Neural progenitor cell (in vitro differentiated cells): Measurements from ENCODE around the gene VPS13D. TPM values are rescaled to one million over a fixed set of nuclear protein-coding genes. Genes with fewer than 3 reads are reported as not detected.

Experiments
- DNase-seq: peaks from one replicate; pipeline ENCODE4 v3.0.0-alpha.2; 2016; ENCODE audit warnings: low spot score
- H2AFZ ChIP-seq: fragments of 200-600 bp; sonication (generic); replicated peaks from 2 replicates; pipeline ENCODE4 v1.6.1; 2016; ENCODE audit warnings: antibody characterized with exemption
- H3F3A ChIP-seq: fragments of 200-600 bp; sonication (generic); 2 replicates; pipeline ENCODE4 v1.6.1; 2016; ENCODE audit warnings: antibody characterized with exemption, low read depth
- H3K27ac ChIP-seq: fragments of 200-600 bp; sonication (generic); 2 replicates; pipeline ENCODE4 v1.5.1; 2016; ENCODE audit warnings: mild to moderate bottlenecking
- H3K27me3 ChIP-seq: fragments of 200-600 bp; sonication (generic); 2 replicates; pipeline ENCODE4 v1.6.1; 2016; ENCODE audit warnings: mild to moderate bottlenecking, moderate library complexity
- H3K36me3 ChIP-seq: fragments of 200-600 bp; sonication (generic); 2 replicates; pipeline ENCODE4 v1.5.1; 2016
- H3K4me1 ChIP-seq: fragments of 200-600 bp; sonication (generic); 2 replicates; pipeline ENCODE4 v1.6.1; 2016; ENCODE audit warnings: mixed run types
- H3K4me2 ChIP-seq: fragments of 200-600 bp; sonication (generic); 2 replicates; pipeline ENCODE4 v1.6.1; 2016
- H3K4me3 ChIP-seq: fragments of 200-600 bp; sonication (generic); 2 replicates; pipeline ENCODE4 v1.5.1; 2016
- H3K79me2 ChIP-seq: fragments of 200-600 bp; sonication (generic); 2 replicates; pipeline ENCODE4 v1.6.1; 2016; ENCODE audit warnings: low read depth
- H3K9ac ChIP-seq: fragments of 200-600 bp; sonication (generic); 2 replicates; pipeline ENCODE4 v1.6.1; 2016
- H3K9me3 ChIP-seq: fragments of 200-600 bp; sonication (generic); 2 replicates; pipeline ENCODE4 v1.5.1; 2016; ENCODE audit warnings: low read depth
- H4K20me1 ChIP-seq: fragments of 200-600 bp; sonication (generic); 2 replicates; pipeline ENCODE4 v1.6.1; 2016; ENCODE audit warnings: low read depth
- H3K27ac Mint-ChIP-seq: 3 replicates; pipeline ENCODE4 v1.8.0; 2021; ENCODE audit warnings: mixed read lengths
- H3K27me3 Mint-ChIP-seq: 2 replicates; pipeline ENCODE4 v1.8.0; 2022; ENCODE audit warnings: low read depth, mild to moderate bottlenecking, inconsistent platforms, moderate library complexity, mixed read lengths; ENCODE audit not compliant: insufficient read depth
- H3K36me3 Mint-ChIP-seq: 3 replicates; pipeline ENCODE4 v1.8.0; 2021; ENCODE audit warnings: mixed read lengths
- H3K4me1 Mint-ChIP-seq: 3 replicates; pipeline ENCODE4 v1.8.0; 2021; ENCODE audit warnings: mixed read lengths
- H3K4me3 Mint-ChIP-seq: 3 replicates; pipeline ENCODE4 v1.8.0; 2021; ENCODE audit warnings: mild to moderate bottlenecking, moderate library complexity, mixed read lengths
- H3K9me3 Mint-ChIP-seq: 3 replicates; pipeline ENCODE4 v1.8.0; 2020; ENCODE audit warnings: mixed read lengths
- EZH2 ChIP-seq: fragments of 200-600 bp; sonication (generic); IDR thresholded peaks from 2 replicates; pipeline ENCODE4 v1.6.1; 2017; ENCODE audit warnings: antibody characterized with exemption, mild to moderate bottlenecking, moderate library complexity
- EZH2phosphoT487 ChIP-seq: fragments of 200-600 bp; sonication (generic); IDR thresholded peaks from 2 replicates; pipeline ENCODE4 v1.6.1; 2017; ENCODE audit warnings: antibody characterized with exemption
- total RNA-seq: library from RNA; depleted of rRNA; stranded (reverse); fragments of >200 nt; gene quantifications from 2 replicates; pipeline ENCODE4 v1.2.3, GENCODE V29; 2015; ENCODE audit warnings: low replicate concordance
- TF ChIP-seq, protein P1 (sequence below): fragments of 200-600 bp; sonication (generic); IDR thresholded peaks from 2 replicates; pipeline ENCODE4 v1.5.1; 2017; ENCODE audit warnings: antibody characterized with exemption, mild to moderate bottlenecking

The VPS13D gene
- total RNA-seq, 1 donor from 2014 or later: 16.4 TPM

DNA sequence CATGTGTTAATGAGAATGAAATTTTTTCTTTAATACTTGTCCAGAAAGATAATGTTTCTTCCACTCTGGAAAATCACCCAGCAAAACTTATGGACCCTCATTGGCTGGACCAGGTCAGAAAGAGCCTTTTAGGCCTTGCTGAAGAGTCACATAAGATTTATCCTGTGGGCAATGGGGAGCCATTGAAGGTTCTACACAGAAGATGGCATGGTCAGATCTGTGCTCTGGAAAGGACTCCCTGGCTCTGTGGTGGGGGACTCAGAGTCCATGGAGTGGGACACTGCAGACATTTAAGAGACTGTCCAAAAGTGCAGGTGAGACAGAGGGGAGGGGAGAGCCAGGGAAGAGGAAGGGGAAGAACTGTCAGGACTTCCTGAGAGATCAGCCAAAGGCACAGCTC is 321.8 kb downstream of the VPS13D start:
- H3K36me3 ChIP-seq: no peaks in the 10 kb centered on the region
- Mint-ChIP-seq H3K27me3 (peaks cover 2% of the 10 kb centered on the region), H3K27ac (no peak overlapping the region), H3K4me1 (peaks cover 22% of the 10 kb centered on the region), H3K4me3 (no peak overlapping the region), H3K36me3 (no peaks in the 10 kb centered on the region), H3K9me3 (peaks cover 2% of the 10 kb centered on the region)
- TF ChIP-seq EZH2 (no peak), EZH2phosphoT487 (no peak)
- TF ChIP-seq, protein P1, sequence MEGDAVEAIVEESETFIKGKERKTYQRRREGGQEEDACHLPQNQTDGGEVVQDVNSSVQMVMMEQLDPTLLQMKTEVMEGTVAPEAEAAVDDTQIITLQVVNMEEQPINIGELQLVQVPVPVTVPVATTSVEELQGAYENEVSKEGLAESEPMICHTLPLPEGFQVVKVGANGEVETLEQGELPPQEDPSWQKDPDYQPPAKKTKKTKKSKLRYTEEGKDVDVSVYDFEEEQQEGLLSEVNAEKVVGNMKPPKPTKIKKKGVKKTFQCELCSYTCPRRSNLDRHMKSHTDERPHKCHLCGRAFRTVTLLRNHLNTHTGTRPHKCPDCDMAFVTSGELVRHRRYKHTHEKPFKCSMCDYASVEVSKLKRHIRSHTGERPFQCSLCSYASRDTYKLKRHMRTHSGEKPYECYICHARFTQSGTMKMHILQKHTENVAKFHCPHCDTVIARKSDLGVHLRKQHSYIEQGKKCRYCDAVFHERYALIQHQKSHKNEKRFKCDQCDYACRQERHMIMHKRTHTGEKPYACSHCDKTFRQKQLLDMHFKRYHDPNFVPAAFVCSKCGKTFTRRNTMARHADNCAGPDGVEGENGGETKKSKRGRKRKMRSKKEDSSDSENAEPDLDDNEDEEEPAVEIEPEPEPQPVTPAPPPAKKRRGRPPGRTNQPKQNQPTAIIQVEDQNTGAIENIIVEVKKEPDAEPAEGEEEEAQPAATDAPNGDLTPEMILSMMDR: no peak
- no peaks in the 10 kb centered on the region for H3K9me3 ChIP-seq
- H3F3A ChIP-seq: peaks cover 4% of the 10 kb centered on the region
- H3K27me3 ChIP-seq: no peaks in the 10 kb centered on the region
- peaks cover 14% of the 10 kb centered on the region for H3K4me1 ChIP-seq
- H3K4me2 ChIP-seq: no peak overlapping the region
- no peak overlapping the region for H3K9ac ChIP-seq
- no peak overlapping the region for H3K4me3 ChIP-seq
- no peaks in the 10 kb centered on the region for H4K20me1 ChIP-seq
- DNase-seq: no peak
- H2AFZ ChIP-seq: no peak overlapping the region
- no peak overlapping the region for H3K27ac ChIP-seq
- H3K79me2 ChIP-seq: no peaks in the 10 kb centered on the region

DNA sequence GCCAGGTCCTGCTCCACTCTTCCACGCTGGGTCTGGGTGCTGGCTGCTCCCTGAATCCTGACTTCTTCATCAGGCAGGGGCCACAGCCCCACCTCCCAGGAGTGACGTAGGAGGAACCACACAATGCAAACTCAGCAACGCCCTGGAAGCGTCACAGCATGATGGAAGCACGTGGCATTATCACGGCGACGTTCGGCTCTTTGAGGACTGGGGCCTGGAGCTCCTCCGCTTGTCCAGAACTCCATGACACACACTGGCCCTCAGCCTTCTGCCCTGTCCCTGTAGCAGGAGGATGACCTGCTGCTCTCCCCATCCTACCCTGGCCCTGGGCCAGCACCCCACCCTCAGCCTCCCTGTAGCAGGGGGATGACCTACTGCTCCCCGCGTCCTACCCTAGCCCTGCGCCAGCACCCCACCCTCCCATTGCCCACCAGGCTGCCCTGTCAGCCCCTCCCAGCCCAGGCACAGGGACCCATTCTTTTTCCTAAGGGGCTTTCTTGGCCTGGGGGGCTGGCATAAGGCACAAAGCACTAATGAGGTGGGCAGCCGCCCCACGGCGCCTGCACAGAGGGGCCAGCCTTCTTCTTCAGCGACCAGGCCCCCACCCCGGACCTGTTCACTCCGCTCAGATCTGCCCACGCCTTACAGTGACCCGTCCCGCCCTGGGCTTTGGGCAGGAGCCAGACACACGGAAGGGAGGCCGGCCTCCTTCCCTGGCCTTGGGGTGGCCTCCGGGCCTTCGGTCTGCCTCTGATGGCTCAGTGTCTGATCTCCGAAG is 322.5 kb downstream of the VPS13D start:
- peaks cover 27% of the 10 kb centered on the region for H3K4me1 Mint-ChIP-seq
- Histone ChIP-seq H3K4me2 (no peak overlapping the region), H2AFZ (no peak overlapping the region), H3K27ac (no peak overlapping the region), H3K79me2 (no peaks in the 10 kb centered on the region), H3K9me3 (no peaks in the 10 kb centered on the region), H3K9ac (no peak overlapping the region), H3K27me3 (no peaks in the 10 kb centered on the region), H3K4me3 (no peak overlapping the region), H3K36me3 (no peaks in the 10 kb centered on the region), H4K20me1 (no peaks in the 10 kb centered on the region), H3F3A (peaks cover 11% of the 10 kb centered on the region), H3K4me1 (peaks cover 17% of the 10 kb centered on the region)
- no peak for DNase-seq
- H3K36me3 Mint-ChIP-seq: no peaks in the 10 kb centered on the region
- H3K27me3 Mint-ChIP-seq: peaks cover 4% of the 10 kb centered on the region
- TF ChIP-seq EZH2: no peak
- TF ChIP-seq, protein P1: no peak
- TF ChIP-seq EZH2phosphoT487: no peak
- H3K4me3 Mint-ChIP-seq: no peak overlapping the region
- peak overlapping the region; percentile 12 for H3K27ac Mint-ChIP-seq
- peaks cover 7% of the 10 kb centered on the region for H3K9me3 Mint-ChIP-seq

DNA sequence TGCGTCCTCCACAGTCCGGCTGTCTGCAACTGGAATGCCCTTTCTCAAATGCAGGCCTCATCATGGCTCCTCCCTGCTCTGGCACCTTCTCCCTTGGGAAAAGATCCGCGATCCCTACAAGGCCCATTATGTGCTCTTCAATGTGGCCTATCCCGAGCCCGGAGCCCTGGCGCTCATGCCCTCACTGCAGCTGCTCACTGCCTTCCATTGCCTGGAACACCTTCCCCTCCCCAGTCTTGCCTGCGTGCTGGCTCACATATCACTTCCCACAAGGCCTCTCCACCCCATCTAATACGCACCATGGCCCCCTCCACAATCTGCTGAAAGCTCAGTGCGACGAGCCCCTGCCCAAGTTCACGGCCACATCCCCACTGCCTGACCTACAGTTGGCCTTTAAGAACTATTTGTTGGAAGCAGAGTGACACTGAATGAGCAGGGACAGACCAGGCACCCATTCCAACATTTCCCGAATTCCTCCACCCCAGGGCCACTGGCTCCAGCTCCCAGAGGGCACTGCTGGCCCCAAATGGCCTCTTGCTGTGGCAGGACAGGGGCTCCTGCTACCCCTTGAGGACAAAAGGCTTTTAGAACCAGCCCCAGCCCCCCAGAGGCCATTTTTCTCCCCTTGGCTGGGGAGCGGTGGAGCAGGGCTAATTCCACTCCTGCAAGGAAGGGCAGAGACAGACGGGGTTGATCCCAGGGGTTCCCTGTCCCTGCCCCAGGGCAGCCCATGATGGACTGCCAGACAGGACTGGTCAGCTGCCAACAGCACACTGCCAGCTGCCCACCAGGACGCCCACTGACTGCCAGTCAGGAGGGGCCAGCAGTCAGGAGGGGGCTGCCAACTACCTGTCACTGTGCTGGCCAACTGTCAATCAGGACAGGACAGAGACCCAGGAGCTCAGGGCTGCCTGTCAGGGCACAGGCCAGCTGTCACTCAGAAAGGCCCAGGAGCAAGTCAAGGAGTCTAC is 323.4 kb downstream of the VPS13D start:
- no peak overlapping the region for H3K4me2 ChIP-seq
- peaks cover 17% of the 10 kb centered on the region for H3K4me1 ChIP-seq
- no peaks in the 10 kb centered on the region for H3K79me2 ChIP-seq
- H3K9ac ChIP-seq: no peak overlapping the region
- no peak overlapping the region for H3K4me3 ChIP-seq
- H3K9me3 Mint-ChIP-seq: peaks cover 11% of the 10 kb centered on the region
- H2AFZ ChIP-seq: no peak overlapping the region
- no peak for TF ChIP-seq EZH2
- no peak for TF ChIP-seq EZH2phosphoT487
- TF ChIP-seq, protein P1: no peak
- peak overlapping the region; percentile 12 for H3K27ac Mint-ChIP-seq
- peak; percentile 20 for DNase-seq
- H3K27me3 Mint-ChIP-seq: peaks cover 6% of the 10 kb centered on the region
- no peaks in the 10 kb centered on the region for H3K27me3 ChIP-seq
- H3K4me1 Mint-ChIP-seq: peaks cover 27% of the 10 kb centered on the region
- no peaks in the 10 kb centered on the region for H3K36me3 ChIP-seq
- H4K20me1 ChIP-seq: no peaks in the 10 kb centered on the region
- H3K4me3 Mint-ChIP-seq: no peak overlapping the region
- no peaks in the 10 kb centered on the region for H3K36me3 Mint-ChIP-seq
- H3F3A ChIP-seq: peaks cover 16% of the 10 kb centered on the region
- H3K27ac ChIP-seq: no peak overlapping the region
- no peaks in the 10 kb centered on the region for H3K9me3 ChIP-seq
